Peyer's patch (tissue), 4 donors: ENCODE data around the gene CCDC187. TPM values are rescaled to one million over a fixed set of nuclear protein-coding genes. Genes with fewer than 3 reads are reported as not detected.

Experiments used
- DNase-seq, 3 donors: peaks; one replicate each; pipeline ENCODE4 v3.0.0-alpha.2; 2017 to 2019
- H3K27ac ChIP-seq, 4 donors: fragments of 200-600 bp; sonication (generic); one replicate each; pipeline ENCODE4 v1.5.1; 2016 to 2019
- H3K27me3 ChIP-seq, 2 donors: fragments of 200-600 bp; sonication (generic); one replicate each; pipeline ENCODE4 v1.5.1; 2019
- H3K36me3 ChIP-seq, 3 donors: fragments of 200-600 bp; sonication (generic); one replicate each; pipeline ENCODE4 v1.5.1; 2016 to 2019
- H3K4me1 ChIP-seq, 4 donors: fragments of 200-600 bp; sonication (generic); one replicate each; pipeline ENCODE4 v1.5.1; 2016 to 2019
- H3K4me3 ChIP-seq, 4 donors: fragments of 200-600 bp; sonication (generic); 1 replicate in 3 of 4; 2 replicates in 1 of 4; pipeline ENCODE4 v1.5.1; 2016 to 2019; ENCODE audit warnings: mild to moderate bottlenecking in 1 of 4
- H3K9me3 ChIP-seq, 4 donors: fragments of 200-600 bp; sonication (generic); one replicate each; pipeline ENCODE4 v1.5.1; 2016 to 2019; ENCODE audit warnings: mild to moderate bottlenecking in 1 of 4
- CTCF ChIP-seq, 6 experiments: fragments of 450-650 bp in 4 of 6; fragments of 200-600 bp in 2 of 6; sonication (generic) in 1 of 6; IDR thresholded peaks; one replicate each; pipeline ENCODE4 v1.5.1; 2017 to 2019; ENCODE audit warnings: antibody characterized with exemption in 6 of 6, mild to moderate bottlenecking in 3 of 6, moderate library complexity in 1 of 6
- POLR2A ChIP-seq, 2 donors: fragments of 450-650 bp; IDR thresholded peaks; one replicate each; pipeline ENCODE4 v1.5.1; 2017; ENCODE audit warnings: antibody characterized with exemption in 2 of 2, mild to moderate bottlenecking in 2 of 2, moderate library complexity in 2 of 2
- total RNA-seq, 4 donors: library from RNA; depleted of rRNA; stranded (reverse); fragments of >200 nt; gene quantifications; one replicate each; pipeline ENCODE4 v1.1.0, GENCODE V29; 2016

The CCDC187 gene
- total RNA-seq, 4 donors from 2014 or later, result 0.35 to 1.0 (median 0.67) TPM; not detected in 1

- DNase-seq, result no peak
- H3K9me3 ChIP-seq, result no peaks in the 10 kb centered on the region
- H3K4me3 ChIP-seq, result no peak overlapping the region
- H3K27me3 ChIP-seq, result no peaks in the 10 kb centered on the region
- H3K27ac ChIP-seq, result no peak overlapping the region
- TF ChIP-seq POLR2A (IDR thresholded peaks at IDR 0.05), result no peak
- no peak for TF ChIP-seq CTCF (IDR thresholded peaks at IDR 0.05)
- H3K4me1 ChIP-seq, result peaks cover 0 to 13% (median 0%) of the 10 kb centered on the region in 4 donors
- H3K36me3 ChIP-seq, result no peaks in the 10 kb centered on the region
Observed at GRCh38 chr9:136294437-136294836, 9.5 kb downstream of the CCDC187 start.

DNA sequence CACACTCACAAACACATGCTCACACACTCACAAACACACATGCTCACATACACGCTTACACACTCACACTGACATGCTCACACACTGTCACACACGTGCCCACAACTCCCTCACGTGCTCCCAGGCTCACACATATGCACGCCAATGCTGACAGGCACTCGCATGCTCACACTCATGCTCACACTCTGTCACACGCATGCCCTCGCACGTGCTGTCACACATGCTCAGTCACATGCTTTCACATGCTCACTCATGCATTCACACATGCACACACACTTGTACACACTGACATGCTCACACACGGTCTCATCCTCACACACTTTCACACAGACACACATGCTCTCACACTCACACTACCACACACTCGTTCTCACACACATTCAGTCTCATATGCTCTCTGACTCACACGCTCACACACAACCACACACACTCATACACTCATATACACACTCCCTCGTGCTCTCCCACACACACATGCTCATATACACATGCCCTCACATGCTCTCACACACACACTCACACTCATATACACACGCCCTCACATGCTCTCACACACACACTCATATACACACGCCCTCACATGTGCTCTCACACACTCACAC is 10.3 kb downstream of the CCDC187 start:
- DNase-seq, result no peak
- peaks cover 0 to 13% (median 0%) of the 10 kb centered on the region in 4 donors for H3K4me1 ChIP-seq
- H3K4me3 ChIP-seq, result no peak overlapping the region
- no peaks in the 10 kb centered on the region for H3K9me3 ChIP-seq
- no peaks in the 10 kb centered on the region for H3K36me3 ChIP-seq
- no peak for TF ChIP-seq POLR2A (IDR thresholded peaks at IDR 0.05)
- TF ChIP-seq CTCF (IDR thresholded peaks at IDR 0.05), result no peak
- H3K27ac ChIP-seq, result no peak overlapping the region
- no peaks in the 10 kb centered on the region for H3K27me3 ChIP-seq

- Histone ChIP-seq H3K27me3 (no peaks in the 10 kb centered on the region), H3K36me3 (no peaks in the 10 kb centered on the region), H3K4me3 (no peak overlapping the region), H3K27ac (no peak overlapping the region), H3K4me1 (peaks cover 0 to 13% (median 0%) of the 10 kb centered on the region in 4 donors), H3K9me3 (no peaks in the 10 kb centered on the region)
- TF ChIP-seq POLR2A (IDR thresholded peaks at IDR 0.05), result no peak
- no peak for TF ChIP-seq CTCF (IDR thresholded peaks at IDR 0.05)
- DNase-seq, result no peak
Observed at GRCh38 chr9:136292591-136293448, 11.1 kb downstream of the CCDC187 start.

DNA sequence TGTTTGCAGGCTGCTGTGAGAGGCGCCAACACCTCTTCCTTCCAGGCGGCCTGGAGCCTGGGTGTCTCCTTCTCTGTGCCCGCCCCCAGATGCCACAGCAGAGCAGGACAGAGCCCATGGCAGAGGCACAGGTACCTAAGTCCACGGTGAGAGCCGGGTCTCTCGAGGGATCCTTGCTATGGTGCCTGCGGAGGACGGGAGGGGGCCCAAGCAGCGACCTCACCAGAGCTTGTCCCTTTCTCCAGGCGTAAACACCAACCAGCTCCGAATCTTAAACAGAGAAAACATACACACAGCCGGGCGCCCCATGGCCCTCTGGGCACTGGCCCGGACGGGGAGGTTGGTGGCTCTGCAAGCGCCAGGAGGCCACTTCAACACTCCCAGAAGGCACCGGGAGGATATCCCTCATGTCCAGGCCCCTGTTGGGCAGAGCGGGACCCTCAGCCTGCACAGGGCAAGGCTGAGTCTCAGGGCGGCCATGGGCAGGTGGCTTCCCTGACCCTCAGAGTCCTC is 11.8 kb downstream of the CCDC187 start:
- no peak for DNase-seq
- TF ChIP-seq CTCF (IDR thresholded peaks at IDR 0.05), result no peak
- TF ChIP-seq POLR2A (IDR thresholded peaks at IDR 0.05), result no peak
- no peaks in the 10 kb centered on the region for H3K36me3 ChIP-seq
- no peak overlapping the region for H3K4me3 ChIP-seq
- no peak overlapping the region for H3K27ac ChIP-seq
- H3K27me3 ChIP-seq, result no peaks in the 10 kb centered on the region
- no peaks in the 10 kb centered on the region for H3K9me3 ChIP-seq
- peaks cover 0 to 12% (median 0%) of the 10 kb centered on the region in 4 donors for H3K4me1 ChIP-seq

DNA sequence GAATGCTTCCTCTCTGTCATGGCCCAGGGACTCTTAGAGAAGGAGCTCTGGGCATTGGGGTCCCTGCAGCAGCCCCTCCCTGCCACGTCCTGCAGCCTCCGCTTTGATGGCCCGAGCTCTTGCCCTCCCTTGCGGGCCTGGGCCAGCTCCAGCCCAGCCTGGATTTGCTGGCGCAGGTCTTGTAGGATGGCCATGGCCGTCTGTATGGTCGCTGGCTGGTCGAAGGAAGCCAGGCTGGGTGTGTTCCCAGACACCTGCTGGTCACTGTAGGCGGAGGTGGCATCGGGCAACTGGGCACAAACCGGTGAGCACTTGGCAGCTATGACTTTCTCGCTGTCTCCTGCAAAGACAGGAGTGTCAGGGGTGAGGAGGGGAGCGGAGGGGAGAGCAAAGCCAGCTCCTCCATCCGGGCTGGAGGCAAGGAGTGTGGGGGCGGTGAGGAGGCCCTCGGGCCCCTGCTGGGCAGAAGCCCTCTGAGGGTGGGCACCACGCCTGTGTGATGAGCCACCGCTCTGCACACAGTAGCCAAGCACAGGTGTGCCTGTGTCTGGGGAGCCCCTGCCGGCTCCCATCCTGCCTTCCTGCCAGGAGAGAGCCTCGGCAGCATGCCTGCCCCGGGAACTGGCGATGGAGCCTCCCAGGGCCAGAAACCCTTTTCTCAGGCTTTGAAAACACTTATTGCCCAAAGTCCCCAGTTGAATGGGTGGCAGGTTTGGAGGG is 12.4 kb downstream of the CCDC187 start:
- Histone ChIP-seq H3K36me3 (no peaks in the 10 kb centered on the region), H3K4me3 (no peak overlapping the region), H3K27ac (no peak overlapping the region), H3K27me3 (no peaks in the 10 kb centered on the region), H3K9me3 (no peaks in the 10 kb centered on the region), H3K4me1 (peaks cover 0 to 6% (median 0%) of the 10 kb centered on the region in 4 donors)
- DNase-seq, result no peak
- no peak for TF ChIP-seq CTCF (IDR thresholded peaks at IDR 0.05)
- no peak for TF ChIP-seq POLR2A (IDR thresholded peaks at IDR 0.05)
